HEK293 (cell line): ENCODE data around the gene ZNF792.
A peak's percentile ranks its signal among the peaks of the same experiment; 100 is the strongest.

Source experiments
- BCL11B ChIP-seq: fragments of 450-650 bp; formaldehyde crosslinking; IDR thresholded peaks from 2 replicates; pipeline ENCODE4 v1.5.1; 2016; ENCODE audit warnings: low read depth, missing biosample characterization, missing genetic modification characterization
- EGR2 ChIP-seq: fragments of 450-650 bp; formaldehyde crosslinking; IDR thresholded peaks from 2 replicates; pipeline ENCODE4 v1.5.1; 2016; ENCODE audit warnings: low read depth, missing biosample characterization, missing genetic modification characterization
- KLF1 ChIP-seq: fragments of 450-650 bp; formaldehyde crosslinking; IDR thresholded peaks from 2 replicates; pipeline ENCODE4 v1.5.1; 2016; ENCODE audit warnings: missing biosample characterization, missing genetic modification characterization
- TCF7L2 ChIP-seq: IDR thresholded peaks from 2 replicates; pipeline ENCODE4 v1.6.1; 2011; ENCODE audit warnings: low read depth, mild to moderate bottlenecking, inconsistent platforms, low read length, moderate library complexity, borderline replicate concordance
- YY2 ChIP-seq: fragments of 450-650 bp; formaldehyde crosslinking; IDR thresholded peaks from 2 replicates; pipeline ENCODE4 v1.5.1; 2016; ENCODE audit warnings: missing biosample characterization, missing genetic modification characterization
- ZBTB1 ChIP-seq: fragments of 450-650 bp; formaldehyde crosslinking; IDR thresholded peaks from 2 replicates; pipeline ENCODE4 v1.5.1; 2016; ENCODE audit warnings: missing biosample characterization, missing genetic modification characterization
- ZFP41 ChIP-seq: fragments of 450-650 bp; formaldehyde crosslinking; IDR thresholded peaks from 2 replicates; pipeline ENCODE4 v1.5.1; 2016; ENCODE audit warnings: missing biosample characterization, missing genetic modification characterization, borderline replicate concordance
- ZNF114 ChIP-seq: fragments of 450-650 bp; formaldehyde crosslinking; IDR thresholded peaks from 2 replicates; pipeline ENCODE4 v1.5.0; 2017; ENCODE audit warnings: missing biosample characterization, missing genetic modification characterization
- ZNF174 ChIP-seq: fragments of 450-650 bp; formaldehyde crosslinking; IDR thresholded peaks from 2 replicates; pipeline ENCODE4 v1.5.0; 2017; ENCODE audit warnings: missing biosample characterization, mild to moderate bottlenecking, missing genetic modification characterization
- ZNF2 ChIP-seq: fragments of 450-650 bp; formaldehyde crosslinking; IDR thresholded peaks from 2 replicates; pipeline ENCODE4 v1.5.1; 2016; ENCODE audit warnings: missing biosample characterization, missing genetic modification characterization
- ZNF202 ChIP-seq: fragments of 450-650 bp; formaldehyde crosslinking; IDR thresholded peaks from 2 replicates; pipeline ENCODE4 v1.5.1; 2016; ENCODE audit warnings: missing biosample characterization, missing genetic modification characterization, borderline replicate concordance
- ZNF211 ChIP-seq: fragments of 450-650 bp; formaldehyde crosslinking; IDR thresholded peaks from 2 replicates; pipeline ENCODE4 v1.5.1; 2016; ENCODE audit warnings: low read depth, missing biosample characterization, missing genetic modification characterization
- ZNF24 ChIP-seq: fragments of 450-650 bp; formaldehyde crosslinking; IDR thresholded peaks from 2 replicates; pipeline ENCODE4 v1.5.1; 2016; ENCODE audit warnings: missing biosample characterization, missing genetic modification characterization
- ZNF341 ChIP-seq: fragments of 450-650 bp; formaldehyde crosslinking; IDR thresholded peaks from 2 replicates; pipeline ENCODE4; 2016; ENCODE audit warnings: low read depth, missing biosample characterization, missing genetic modification characterization
- ZNF514 ChIP-seq: fragments of 450-650 bp; formaldehyde crosslinking; IDR thresholded peaks from 2 replicates; pipeline ENCODE4 v1.5.1; 2016; ENCODE audit warnings: missing biosample characterization, missing genetic modification characterization
- ZNF558 ChIP-seq: fragments of 450-650 bp; formaldehyde crosslinking; IDR thresholded peaks from 2 replicates; pipeline ENCODE4 v1.5.1; 2016; ENCODE audit warnings: missing biosample characterization, missing genetic modification characterization
- ZNF596 ChIP-seq: fragments of 450-650 bp; IDR thresholded peaks from 2 replicates; pipeline ENCODE4 v1.5.0; 2018; ENCODE audit warnings: missing biosample characterization, mild to moderate bottlenecking, missing genetic modification characterization, moderate library complexity
- ZNF621 ChIP-seq: fragments of 450-650 bp; formaldehyde crosslinking; IDR thresholded peaks from 2 replicates; pipeline ENCODE4 v1.5.1; 2017; ENCODE audit warnings: missing biosample characterization, missing genetic modification characterization
- ZNF768 ChIP-seq: fragments of 450-650 bp; formaldehyde crosslinking; IDR thresholded peaks from 2 replicates; pipeline ENCODE4 v1.5.1; 2018; ENCODE audit warnings: missing biosample characterization, mild to moderate bottlenecking, missing genetic modification characterization
- ZNF791 ChIP-seq: fragments of 450-650 bp; formaldehyde crosslinking; IDR thresholded peaks from 2 replicates; pipeline ENCODE4 v1.5.1; 2016; ENCODE audit warnings: missing biosample characterization, missing genetic modification characterization
- TF ChIP-seq, protein P1 (sequence below): fragments of 450-650 bp; formaldehyde crosslinking; IDR thresholded peaks from 2 replicates; pipeline ENCODE4 v1.5.1; 2016; ENCODE audit warnings: missing biosample characterization, missing genetic modification characterization
- TF ChIP-seq, protein P2 (sequence below): fragments of 450-650 bp; formaldehyde crosslinking; IDR thresholded peaks from 2 replicates; pipeline ENCODE4 v1.5.1; 2016; ENCODE audit warnings: missing biosample characterization, missing genetic modification characterization
- TF ChIP-seq, protein P3 (sequence below): fragments of 450-650 bp; formaldehyde crosslinking; IDR thresholded peaks from 2 replicates; pipeline ENCODE4 v1.5.1; 2016; ENCODE audit warnings: missing biosample characterization, missing genetic modification characterization
- TF ChIP-seq, protein P4 (sequence below): IDR thresholded peaks from 2 replicates; pipeline ENCODE4 v1.6.1; 2011; ENCODE audit warnings: mild to moderate bottlenecking, low read depth, low read length, borderline replicate concordance
- TF ChIP-seq, protein P5 (sequence below): fragments of 450-650 bp; formaldehyde crosslinking; IDR thresholded peaks from 2 replicates; pipeline ENCODE4 v1.5.1; 2016; ENCODE audit warnings: missing biosample characterization, missing genetic modification characterization
- TF ChIP-seq, protein P6 (sequence below): fragments of 450-650 bp; formaldehyde crosslinking; IDR thresholded peaks from 2 replicates; pipeline ENCODE4 v1.5.1; 2016; ENCODE audit warnings: missing biosample characterization, missing genetic modification characterization

ZNF792 gene

DNA sequence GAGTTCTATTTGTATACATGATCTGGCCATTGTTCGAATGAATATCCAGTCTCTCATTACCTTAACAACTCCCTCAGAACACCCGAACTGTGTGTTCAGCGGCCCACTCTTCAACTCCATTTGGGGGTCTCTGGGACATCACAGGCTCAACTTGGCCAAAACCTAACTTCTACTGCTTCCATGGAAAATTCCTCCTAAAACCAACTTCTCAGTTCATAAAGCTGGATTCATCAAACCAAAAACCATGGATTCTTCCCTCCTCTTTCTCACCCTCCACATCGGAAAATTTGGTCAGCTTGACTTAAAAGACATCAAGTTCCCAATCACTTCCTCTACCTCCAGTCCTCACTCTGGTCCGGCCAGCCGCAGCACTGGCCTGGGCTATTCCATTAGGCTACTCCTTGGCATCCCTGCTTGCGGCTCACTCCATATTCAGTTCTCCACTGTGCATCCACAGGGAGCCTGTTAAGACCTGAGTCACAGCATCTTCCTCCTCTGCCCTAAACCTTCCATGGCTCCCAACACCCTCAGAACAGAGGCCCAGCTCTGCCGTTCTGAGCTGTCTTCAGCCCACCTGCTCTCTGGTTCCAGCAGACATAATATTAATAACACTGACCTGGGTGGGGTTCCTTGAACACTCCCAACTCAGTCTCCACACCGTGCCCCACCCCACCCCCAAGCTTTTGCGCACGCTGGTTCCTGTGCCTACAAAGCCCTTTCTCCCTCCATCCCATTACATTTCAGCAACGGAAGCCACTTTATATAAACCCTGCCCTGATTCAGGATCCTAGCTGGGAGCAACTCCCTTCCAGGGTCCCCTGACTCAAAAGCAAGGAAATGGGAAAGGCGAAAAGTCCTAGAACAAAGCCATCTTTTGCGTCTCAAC is 1.1 kb downstream of the ZNF792 start (continued):
- TF ChIP-seq ZNF2 (tag by site-specific recombination) (no peak; the same call in 1 of the 2 replicates), ZNF558 (tag by site-specific recombination) (no peak), ZNF211 (tag by site-specific recombination) (no peak), ZBTB1 (tag by site-specific recombination) (no peak), ZNF514 (no peak), EGR2 (tag by site-specific recombination) (no peak), ZNF174 (tag by site-specific recombination) (no peak), YY2 (tag by site-specific recombination) (peak; percentile 61), ZNF341 (tag by site-specific recombination) (peak; percentile 38), ZFP41 (no peak), ZNF768 (no peak; the same call in 1 of the 2 replicates), ZNF596 (tag by site-specific recombination) (no peak), TCF7L2 (no peak), ZNF114 (no peak), ZNF202 (tag by site-specific recombination) (no peak), BCL11B (tag by site-specific recombination) (no peak), ZNF621 (tag by site-specific recombination) (no peak), ZNF791 (tag by site-specific recombination) (no peak), KLF1 (no peak), ZNF24 (no peak)
- TF ChIP-seq, protein P1, sequence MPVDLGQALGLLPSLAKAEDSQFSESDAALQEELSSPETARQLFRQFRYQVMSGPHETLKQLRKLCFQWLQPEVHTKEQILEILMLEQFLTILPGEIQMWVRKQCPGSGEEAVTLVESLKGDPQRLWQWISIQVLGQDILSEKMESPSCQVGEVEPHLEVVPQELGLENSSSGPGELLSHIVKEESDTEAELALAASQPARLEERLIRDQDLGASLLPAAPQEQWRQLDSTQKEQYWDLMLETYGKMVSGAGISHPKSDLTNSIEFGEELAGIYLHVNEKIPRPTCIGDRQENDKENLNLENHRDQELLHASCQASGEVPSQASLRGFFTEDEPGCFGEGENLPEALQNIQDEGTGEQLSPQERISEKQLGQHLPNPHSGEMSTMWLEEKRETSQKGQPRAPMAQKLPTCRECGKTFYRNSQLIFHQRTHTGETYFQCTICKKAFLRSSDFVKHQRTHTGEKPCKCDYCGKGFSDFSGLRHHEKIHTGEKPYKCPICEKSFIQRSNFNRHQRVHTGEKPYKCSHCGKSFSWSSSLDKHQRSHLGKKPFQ (tag by site-specific recombination) = no peak
- TF ChIP-seq, protein P2, sequence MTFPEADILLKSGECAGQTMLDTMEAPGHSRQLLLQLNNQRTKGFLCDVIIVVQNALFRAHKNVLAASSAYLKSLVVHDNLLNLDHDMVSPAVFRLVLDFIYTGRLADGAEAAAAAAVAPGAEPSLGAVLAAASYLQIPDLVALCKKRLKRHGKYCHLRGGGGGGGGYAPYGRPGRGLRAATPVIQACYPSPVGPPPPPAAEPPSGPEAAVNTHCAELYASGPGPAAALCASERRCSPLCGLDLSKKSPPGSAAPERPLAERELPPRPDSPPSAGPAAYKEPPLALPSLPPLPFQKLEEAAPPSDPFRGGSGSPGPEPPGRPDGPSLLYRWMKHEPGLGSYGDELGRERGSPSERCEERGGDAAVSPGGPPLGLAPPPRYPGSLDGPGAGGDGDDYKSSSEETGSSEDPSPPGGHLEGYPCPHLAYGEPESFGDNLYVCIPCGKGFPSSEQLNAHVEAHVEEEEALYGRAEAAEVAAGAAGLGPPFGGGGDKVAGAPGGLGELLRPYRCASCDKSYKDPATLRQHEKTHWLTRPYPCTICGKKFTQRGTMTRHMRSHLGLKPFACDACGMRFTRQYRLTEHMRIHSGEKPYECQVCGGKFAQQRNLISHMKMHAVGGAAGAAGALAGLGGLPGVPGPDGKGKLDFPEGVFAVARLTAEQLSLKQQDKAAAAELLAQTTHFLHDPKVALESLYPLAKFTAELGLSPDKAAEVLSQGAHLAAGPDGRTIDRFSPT (tag by site-specific recombination) = no peak
- TF ChIP-seq, protein P3, sequence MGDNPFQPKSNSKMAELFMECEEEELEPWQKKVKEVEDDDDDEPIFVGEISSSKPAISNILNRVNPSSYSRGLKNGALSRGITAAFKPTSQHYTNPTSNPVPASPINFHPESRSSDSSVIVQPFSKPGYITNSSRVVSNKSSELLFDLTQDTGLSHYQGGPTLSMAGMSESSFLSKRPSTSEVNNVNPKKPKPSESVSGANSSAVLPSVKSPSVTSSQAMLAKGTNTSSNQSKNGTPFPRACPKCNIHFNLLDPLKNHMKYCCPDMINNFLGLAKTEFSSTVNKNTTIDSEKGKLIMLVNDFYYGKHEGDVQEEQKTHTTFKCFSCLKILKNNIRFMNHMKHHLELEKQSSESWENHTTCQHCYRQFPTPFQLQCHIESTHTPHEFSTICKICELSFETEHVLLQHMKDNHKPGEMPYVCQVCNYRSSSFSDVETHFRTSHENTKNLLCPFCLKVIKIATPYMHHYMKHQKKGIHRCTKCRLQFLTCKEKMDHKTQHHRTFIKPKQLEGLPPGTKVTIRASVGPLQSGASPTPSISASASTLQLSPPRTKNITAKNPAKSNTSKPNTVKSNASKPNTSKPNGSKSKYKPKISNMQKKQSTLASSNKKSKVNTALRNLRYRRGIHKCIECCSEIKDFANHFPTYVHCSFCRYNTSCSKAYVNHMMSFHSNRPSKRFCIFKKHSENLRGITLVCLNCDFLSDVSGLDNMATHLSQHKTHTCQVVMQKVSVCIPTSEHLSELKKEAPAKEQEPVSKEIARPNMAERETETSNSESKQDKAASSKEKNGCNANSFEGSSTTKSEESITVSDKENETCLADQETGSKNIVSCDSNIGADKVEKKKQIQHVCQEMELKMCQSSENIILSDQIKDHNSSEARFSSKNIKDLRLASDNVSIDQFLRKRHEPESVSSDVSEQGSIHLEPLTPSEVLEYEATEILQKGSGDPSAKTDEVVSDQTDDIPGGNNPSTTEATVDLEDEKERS (tag by site-specific recombination) = no peak; the same call in 1 of the 2 replicates
- TF ChIP-seq, protein P4, sequence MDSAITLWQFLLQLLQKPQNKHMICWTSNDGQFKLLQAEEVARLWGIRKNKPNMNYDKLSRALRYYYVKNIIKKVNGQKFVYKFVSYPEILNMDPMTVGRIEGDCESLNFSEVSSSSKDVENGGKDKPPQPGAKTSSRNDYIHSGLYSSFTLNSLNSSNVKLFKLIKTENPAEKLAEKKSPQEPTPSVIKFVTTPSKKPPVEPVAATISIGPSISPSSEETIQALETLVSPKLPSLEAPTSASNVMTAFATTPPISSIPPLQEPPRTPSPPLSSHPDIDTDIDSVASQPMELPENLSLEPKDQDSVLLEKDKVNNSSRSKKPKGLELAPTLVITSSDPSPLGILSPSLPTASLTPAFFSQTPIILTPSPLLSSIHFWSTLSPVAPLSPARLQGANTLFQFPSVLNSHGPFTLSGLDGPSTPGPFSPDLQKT = no peak
- TF ChIP-seq, protein P5, sequence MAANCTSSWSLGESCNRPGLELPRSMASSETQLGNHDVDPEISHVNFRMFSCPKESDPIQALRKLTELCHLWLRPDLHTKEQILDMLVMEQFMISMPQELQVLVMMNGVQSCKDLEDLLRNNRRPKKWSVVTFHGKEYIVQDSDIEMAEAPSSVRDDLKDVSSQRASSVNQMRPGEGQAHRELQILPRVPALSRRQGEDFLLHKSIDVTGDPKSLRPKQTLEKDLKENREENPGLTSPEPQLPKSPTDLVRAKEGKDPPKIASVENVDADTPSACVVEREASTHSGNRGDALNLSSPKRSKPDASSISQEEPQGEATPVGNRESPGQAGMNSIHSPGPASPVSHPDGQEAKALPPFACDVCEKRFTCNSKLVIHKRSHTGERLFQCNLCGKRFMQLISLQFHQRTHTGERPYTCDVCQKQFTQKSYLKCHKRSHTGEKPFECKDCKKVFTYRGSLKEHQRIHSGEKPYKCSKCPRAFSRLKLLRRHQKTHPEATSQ (tag by site-specific recombination) = no peak
- TF ChIP-seq, protein P6, sequence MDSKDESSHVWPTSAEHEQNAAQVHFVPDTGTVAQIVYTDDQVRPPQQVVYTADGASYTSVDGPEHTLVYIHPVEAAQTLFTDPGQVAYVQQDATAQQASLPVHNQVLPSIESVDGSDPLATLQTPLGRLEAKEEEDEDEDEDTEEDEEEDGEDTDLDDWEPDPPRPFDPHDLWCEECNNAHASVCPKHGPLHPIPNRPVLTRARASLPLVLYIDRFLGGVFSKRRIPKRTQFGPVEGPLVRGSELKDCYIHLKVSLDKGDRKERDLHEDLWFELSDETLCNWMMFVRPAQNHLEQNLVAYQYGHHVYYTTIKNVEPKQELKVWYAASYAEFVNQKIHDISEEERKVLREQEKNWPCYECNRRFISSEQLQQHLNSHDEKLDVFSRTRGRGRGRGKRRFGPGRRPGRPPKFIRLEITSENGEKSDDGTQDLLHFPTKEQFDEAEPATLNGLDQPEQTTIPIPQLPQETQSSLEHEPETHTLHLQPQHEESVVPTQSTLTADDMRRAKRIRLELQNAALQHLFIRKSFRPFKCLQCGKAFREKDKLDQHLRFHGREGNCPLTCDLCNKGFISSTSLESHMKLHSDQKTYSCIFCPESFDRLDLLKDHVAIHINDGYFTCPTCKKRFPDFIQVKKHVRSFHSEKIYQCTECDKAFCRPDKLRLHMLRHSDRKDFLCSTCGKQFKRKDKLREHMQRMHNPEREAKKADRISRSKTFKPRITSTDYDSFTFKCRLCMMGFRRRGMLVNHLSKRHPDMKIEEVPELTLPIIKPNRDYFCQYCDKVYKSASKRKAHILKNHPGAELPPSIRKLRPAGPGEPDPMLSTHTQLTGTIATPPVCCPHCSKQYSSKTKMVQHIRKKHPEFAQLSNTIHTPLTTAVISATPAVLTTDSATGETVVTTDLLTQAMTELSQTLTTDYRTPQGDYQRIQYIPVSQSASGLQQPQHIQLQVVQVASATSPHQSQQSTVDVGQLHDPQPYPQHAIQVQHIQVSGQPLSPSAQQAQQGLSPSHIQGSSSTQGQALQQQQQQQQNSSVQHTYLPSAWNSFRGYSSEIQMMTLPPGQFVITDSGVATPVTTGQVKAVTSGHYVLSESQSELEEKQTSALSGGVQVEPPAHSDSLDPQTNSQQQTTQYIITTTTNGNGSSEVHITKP (tag by site-specific recombination) = peak; percentile 82
